HG03469 (cell line): ENCODE data around the gene DYRK4.
"Not testable (repeated sequence)": the region's sequence is repeated elsewhere in the genome, so short reads cannot be mapped to it uniquely, and the experiment has no call there.

Experiments used
- ATAC-seq: cut with Tn5 transposase; IDR thresholded peaks from one replicate; pipeline ENCODE4 v1.9.1; 2021; ENCODE audit warnings: mild to moderate bottlenecking, moderate library complexity, moderate number of reproducible peaks; ENCODE audit not compliant: unreplicated experiment

DYRK4 gene

GRCh38 chr12:4562034-4562657 is at the start of gene DYRK4:
DYRK4 (plus strand) TSS chr12:4562208; CDS start chr12:4562246, 38 bp downstream.
- ATAC-seq: no peak

DNA sequence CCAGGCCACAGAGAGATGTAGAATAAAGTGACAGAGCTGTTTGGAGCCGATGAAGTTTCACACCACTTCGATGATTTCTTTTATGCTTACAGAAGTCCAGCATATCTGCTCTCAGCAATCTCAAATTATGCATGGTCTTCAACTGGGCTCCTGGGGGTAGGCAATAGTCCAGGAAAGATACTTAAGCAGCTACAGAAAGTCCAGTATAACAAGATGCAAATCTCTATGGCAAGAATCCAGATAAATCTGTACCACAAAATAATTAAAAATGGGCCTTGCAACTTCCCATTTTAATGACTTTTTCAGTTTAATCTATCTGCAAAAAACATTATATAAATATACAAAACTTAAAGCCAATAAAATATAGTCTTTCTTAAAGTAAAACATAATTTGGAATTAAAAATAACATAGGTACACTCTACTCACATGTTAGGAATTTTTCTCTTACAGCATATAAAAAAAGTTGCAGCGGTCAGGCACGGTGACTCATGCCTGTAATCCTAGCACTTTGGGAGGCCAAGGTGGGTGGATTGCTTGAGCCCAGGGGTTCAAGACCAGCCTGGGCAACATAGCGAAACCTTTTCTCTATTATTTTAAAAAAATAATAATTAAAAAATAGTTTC is 43.8 kb upstream of the DYRK4 start:
- ATAC-seq: no peak

DNA sequence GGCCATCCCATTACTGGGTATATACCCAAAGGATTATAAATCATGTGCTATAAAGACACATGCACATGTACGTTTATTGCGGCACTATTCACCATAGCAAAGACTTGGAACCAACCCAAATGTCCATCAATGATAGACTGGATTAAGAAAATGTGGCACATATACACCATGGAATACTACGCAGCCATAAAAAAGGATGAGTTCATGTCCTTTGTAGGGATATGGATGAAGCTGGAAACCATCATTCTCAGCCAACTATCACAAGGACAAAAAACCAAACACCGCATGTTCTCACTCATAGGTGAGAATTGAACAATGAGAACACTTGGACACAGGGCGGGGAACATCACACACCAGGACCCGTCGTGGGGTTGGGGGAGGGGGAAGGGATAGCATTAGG is 38.6 kb upstream of the DYRK4 start:
- ATAC-seq: not testable (repeated sequence)

DNA sequence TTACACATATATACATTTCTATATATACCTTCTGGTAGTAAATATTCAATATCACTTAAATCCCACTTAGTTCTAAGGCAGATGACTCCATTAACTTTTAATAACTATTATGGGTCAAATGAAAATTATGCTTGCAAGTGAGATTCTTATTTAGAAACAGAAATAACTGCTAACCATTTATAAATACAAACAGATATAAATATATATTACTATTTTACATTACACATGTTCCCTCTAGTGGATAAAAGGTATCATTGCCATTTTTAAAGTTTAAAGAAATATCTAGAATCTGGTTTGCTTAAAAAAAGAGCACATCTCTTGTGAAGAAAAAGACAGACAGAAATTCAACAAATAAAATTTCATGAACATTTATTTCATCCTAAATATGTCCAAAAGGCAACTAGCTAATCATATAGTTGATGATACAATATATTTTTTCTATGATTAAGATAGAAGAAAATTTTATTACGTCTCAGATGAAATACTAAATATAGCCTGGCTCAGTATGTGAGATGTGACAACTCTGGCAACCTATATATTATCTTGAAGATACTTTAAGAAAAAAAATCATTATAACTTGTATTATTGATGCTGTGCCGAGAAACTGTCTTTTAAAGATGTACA is 35.0 kb upstream of the DYRK4 start:
- ATAC-seq: no peak

- no peak for ATAC-seq
Measured at GRCh38 chr12:4530160-4530559, 31.8 kb upstream of the DYRK4 start.

GRCh38 chr12:4530982-4531586 is 30.9 kb upstream of the DYRK4 start:
- ATAC-seq: no peak

GRCh38 chr12:4535092-4535491 is 26.9 kb upstream of the DYRK4 start:
- ATAC-seq: no peak

DNA sequence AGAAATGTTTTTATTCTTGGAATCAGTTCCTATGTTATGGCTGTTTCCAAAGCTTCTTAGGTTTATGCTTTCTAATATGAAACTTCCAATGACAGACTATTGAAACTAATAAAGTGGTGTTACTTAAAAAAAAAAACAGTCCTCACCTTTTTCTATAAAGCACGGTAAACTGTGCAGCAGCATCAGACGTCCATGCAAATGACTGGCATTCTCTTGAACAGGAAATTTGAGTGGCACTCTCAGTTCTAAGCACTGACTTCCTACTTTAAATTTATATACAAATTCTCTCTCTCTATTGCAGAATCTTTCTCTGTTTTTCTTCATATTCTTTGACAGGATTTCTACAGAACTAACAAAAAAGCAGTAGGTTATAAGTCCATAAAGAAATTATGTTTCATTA is 26.1 kb upstream of the DYRK4 start:
- ATAC-seq: no peak

DNA sequence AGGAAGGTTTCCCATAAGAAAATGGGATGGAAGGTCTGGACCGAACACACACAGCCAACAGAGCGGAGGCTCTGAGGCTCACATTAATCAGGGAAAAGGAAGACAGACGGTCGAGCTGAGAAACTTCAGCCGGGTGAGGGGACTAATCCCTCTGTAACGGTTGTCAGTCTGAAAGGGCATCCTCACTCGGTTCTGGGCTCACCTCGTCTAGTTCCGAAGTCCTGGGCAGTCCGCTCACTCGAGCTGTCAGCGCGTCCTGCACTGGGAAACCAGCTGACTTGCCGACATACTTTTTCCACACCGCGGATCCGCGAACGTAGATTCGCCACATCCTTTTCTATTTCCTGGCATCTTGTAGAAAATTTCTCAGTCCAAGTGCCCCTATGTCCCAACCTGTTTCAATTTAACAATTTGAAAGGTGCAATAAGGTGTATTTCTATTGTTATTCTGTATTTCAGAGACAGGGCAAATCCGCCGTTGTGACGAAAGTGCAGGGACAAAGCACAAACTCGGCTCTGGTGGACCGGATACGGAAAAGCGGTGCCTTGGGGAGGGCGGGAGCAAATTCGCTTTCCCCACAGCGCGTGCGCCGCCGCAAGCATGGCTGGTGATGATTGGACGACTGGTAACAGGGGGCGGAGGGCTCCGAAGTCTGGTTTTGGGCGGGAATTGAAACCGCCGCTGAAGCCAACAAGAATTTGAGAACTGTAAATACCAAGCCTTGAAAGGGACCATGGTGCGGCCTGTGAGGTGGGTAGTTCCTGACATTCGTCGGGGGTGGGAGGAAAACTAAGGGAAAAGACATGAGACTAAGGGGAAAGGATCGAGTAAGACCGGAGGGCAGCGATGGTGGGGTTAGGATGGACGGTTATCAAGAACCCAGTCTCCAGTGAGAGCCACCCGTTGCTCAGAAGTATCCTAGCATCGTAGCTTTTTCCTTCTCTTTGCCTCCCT is 23.5 kb upstream of the DYRK4 start, which contains the start of gene RAD51AP1:
Gene RAD51AP1 (plus strand): TSS at position 684 of the 954 bp plus-strand sequence. CDS start 50 bp downstream, at position 734.
- ATAC-seq: peak; percentile 62

- ATAC-seq: no peak
Measured at GRCh38 chr12:4539167-4539870, 22.7 kb upstream of the DYRK4 start.

GRCh38 chr12:4540170-4540569 is 21.8 kb upstream of the DYRK4 start:
- no peak for ATAC-seq

DNA sequence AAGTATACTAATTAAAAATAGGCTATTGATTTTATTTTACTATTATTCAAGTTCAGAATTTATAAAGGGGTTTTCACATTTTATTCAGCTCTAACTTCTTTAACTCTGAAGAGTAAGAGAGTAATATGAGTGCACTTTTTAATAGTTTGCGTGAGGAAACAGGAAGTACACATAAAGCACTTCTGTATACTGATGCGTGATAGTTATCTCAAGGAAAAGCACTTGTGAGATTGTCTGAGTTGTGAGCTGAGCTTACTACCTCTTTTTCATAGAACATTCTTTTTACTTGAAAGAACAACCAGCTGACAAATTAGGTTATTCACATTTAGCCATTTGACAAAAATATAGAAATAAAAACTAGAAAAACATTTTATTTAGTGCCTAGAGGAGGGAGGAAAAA is 21.4 kb upstream of the DYRK4 start:
- ATAC-seq: no peak

DNA sequence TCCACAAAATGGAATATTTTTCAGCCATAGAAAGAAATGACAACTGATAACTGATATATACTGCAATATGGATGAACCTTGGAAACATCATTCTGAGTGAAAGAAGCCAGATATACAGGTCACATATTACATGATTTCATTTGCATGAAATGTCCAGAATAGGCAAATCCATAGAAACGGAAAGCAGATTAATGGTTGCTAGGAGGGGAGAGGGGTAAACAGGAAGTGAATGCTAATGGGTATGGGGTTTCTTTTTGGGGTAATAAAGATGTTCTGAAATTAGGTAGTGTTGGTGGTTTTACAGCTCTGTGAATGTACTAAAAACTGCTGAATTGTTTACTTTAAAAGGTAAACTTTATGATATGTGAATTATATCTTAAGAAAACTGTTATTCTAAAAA is 16.8 kb upstream of the DYRK4 start:
- no peak for ATAC-seq

GRCh38 chr12:4552191-4552590 is 9.8 kb upstream of the DYRK4 start:
- ATAC-seq: no peak

DNA sequence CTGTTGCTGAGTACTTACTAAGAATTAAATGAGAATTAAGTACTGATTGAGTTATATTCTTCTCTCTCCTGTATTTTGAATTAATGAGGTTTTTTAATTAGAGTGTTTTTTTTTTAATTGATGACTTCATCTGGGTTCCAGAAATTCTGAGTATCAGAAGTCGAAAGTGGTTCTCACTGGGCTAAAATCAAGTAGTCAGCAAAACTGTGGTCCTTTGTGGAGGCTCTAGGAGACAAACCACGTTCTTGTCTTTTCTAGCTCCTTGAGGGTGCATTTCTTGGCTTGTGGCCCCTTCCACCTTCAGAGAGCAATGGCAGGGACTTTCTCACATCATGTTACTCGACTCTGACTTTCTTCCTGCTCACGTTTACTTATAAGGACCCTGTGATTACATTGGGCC is 8.1 kb upstream of the DYRK4 start:
- no peak for ATAC-seq

DNA sequence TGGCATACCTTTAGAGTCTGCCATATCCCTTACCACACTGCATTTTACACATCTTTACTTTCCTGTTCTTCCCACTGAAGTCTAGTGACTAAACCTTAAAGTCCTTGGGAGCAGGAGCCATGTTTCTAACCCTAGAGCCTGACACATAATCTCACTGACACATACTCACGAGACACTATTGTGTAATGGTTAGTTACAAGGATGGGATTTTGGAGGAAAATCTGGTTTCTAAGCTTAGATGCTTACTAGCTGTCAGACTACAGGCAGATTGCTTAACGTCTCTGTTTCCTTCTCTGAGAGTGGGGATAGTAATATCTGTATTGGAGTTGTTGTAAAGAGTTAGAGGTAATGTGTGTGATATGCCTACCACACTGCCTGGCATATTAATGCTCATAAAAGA is 6.2 kb upstream of the DYRK4 start:
- ATAC-seq: no peak

DNA sequence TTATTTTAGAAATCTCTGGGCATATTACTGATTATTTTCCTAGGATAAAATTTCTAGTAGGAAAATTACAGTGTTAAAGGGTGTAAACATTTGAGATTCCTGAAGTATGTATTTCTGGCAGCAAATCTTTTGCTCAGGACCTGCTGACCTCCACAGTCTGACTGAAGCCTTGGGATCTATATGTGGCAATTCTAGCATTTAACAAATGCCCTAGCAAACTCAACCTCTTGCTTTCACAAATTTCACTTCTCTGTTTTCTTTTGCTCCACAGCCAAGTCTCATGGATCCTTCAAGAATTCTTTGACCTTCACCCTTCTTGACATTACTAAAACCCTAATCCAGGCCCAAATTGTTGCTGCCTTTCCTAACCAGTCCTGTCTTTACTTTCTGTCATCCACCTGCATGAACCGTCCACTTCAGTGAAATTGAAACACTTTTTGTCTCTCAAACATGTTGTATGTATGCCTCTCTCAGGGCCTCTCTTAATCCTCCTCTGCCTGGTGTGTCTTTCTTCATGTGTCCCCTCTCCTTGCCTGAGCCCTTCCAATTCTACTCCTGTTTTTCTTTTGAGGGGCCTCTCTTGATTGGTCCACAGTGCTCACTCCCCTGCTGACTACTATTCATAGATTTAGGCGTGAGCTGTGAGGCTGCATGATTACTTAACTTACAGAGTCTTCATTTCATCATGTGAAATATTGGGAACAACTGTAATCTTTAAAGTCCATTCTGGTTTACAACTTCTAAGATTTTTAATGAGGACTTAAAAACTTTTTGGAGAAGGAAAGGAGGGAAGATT is 5.1 kb upstream of the DYRK4 start:
- no peak for ATAC-seq

- no peak for ATAC-seq
Measured at GRCh38 chr12:4557586-4557985, 4.4 kb upstream of the DYRK4 start.

- ATAC-seq: no peak
Measured at GRCh38 chr12:4558171-4558570, 3.8 kb upstream of the DYRK4 start.
